Ascending aorta (tissue), 2 donors: Measurements from ENCODE around the gene IFT43. TPM values are rescaled to one million over a fixed set of nuclear protein-coding genes. Genes with fewer than 3 reads are reported as not detected.

ENCODE experiments used
- DNase-seq, 2 donors: peaks; one replicate each; pipeline ENCODE4 v3.0.0-alpha.2; 2019; ENCODE audit warnings: low spot score in 2 of 2
- H3K27ac ChIP-seq, 2 donors: fragments of 200-600 bp; sonication (generic); one replicate each; pipeline ENCODE4 v1.5.1; 2016 to 2017; ENCODE audit warnings: mild to moderate bottlenecking in 1 of 2
- H3K27me3 ChIP-seq: fragments of 200-600 bp; sonication (generic); one replicate; pipeline ENCODE4 v1.5.1; 2017
- H3K36me3 ChIP-seq, 2 donors: fragments of 200-600 bp; sonication (generic); one replicate each; pipeline ENCODE4 v1.5.1; 2016
- H3K4me1 ChIP-seq, 2 donors: fragments of 200-600 bp; sonication (generic); one replicate each; pipeline ENCODE4 v1.5.1; 2016 to 2017; ENCODE audit warnings: mild to moderate bottlenecking in 1 of 2
- H3K4me3 ChIP-seq, 2 donors: fragments of 200-600 bp; sonication (generic); one replicate each; pipeline ENCODE4 v1.5.1; 2016 to 2017; ENCODE audit warnings: mild to moderate bottlenecking in 1 of 2
- H3K9me3 ChIP-seq, 2 donors: fragments of 200-600 bp; sonication (generic); one replicate each; pipeline ENCODE4 v1.5.1; 2016
- CTCF ChIP-seq, 3 experiments: fragments of 200-600 bp in 2 of 3; fragments of 450-650 bp in 1 of 3; sonication (generic) in 2 of 3; IDR thresholded peaks; one replicate each; pipeline ENCODE4 v1.5.1; 2016 to 2019; ENCODE audit warnings: antibody characterized with exemption in 3 of 3, mild to moderate bottlenecking in 1 of 3, moderate library complexity in 1 of 3
- intact Hi-C: fragments of 100-400 bp; cut with DNase I; formaldehyde crosslinking; loops from one replicate; pipeline ENCODE4 v1.15.1; 2023
- total RNA-seq: library from RNA; depleted of rRNA; stranded (reverse); fragments of >200 nt; gene quantifications from one replicate; pipeline ENCODE4 v1.1.0, GENCODE V29; 2016

IFT43 gene
- total RNA-seq, 1 donor from 2014 or later = 84.0 TPM

DNA sequence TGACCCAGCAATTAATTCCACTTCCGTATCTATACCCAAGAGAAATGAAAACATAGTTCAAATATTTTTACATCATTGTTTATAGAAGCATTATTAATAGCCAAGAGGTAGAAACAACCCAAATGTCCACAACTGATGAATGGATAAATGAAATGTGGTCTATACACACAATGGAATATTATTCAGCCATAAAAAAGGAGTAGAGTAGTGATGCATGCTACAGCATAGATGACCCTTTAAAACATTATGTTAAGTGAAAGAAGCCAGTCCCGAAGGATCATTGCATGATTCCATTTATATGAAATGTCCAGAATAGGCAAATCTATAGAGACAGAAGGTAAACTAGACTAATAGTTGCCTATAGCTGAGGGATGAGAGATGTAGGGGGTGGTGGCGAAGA, 33.1 kb upstream of the IFT43 start:
- DNase-seq = no peak
- intact Hi-C loops = no loop called here

DNA sequence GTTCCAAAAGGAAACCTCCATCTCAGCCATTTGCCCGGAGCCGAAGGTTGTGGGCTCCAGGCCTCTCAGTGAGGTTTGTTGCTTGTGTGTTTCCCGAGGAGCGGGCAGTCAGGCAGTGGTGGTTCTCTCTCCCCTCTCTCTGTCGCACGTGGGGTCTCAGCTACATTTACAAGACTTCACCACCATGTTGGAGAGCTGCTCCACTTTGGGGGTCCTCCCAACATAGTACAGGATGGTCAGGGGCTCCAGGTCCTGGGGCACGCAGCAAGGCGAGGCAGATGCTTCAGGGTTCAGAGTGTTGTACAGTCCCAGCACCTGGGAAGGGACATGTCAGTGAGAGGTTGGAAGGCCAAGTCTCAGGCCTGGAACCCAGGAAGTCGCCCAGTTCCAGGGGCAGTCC, 26.5 kb upstream of the IFT43 start:
- no peak overlapping the region for H3K4me3 ChIP-seq
- no peaks in the 10 kb centered on the region for H3K4me1 ChIP-seq
- peaks cover 37 to 47% of the 10 kb centered on the region in 2 donors for H3K36me3 ChIP-seq
- H3K9me3 ChIP-seq = no peaks in the 10 kb centered on the region
- no peaks in the 10 kb centered on the region for H3K27me3 ChIP-seq
- intact Hi-C loops = no loop called here
- no peak for TF ChIP-seq CTCF (IDR thresholded peaks at IDR 0.05)
- no peak for DNase-seq
- no peak overlapping the region for H3K27ac ChIP-seq

More for the DNA sequence above, 33.1 kb upstream of the IFT43 start:
- TF ChIP-seq CTCF (IDR thresholded peaks at IDR 0.05) = no peak
- Histone ChIP-seq H3K9me3 (no peaks in the 10 kb centered on the region), H3K4me3 (no peak overlapping the region), H3K36me3 (no peaks in the 10 kb centered on the region), H3K4me1 (no peaks in the 10 kb centered on the region), H3K27me3 (no peaks in the 10 kb centered on the region), H3K27ac (no peak overlapping the region)

GRCh38 chr14:75960231-75960630, 25.3 kb upstream of the IFT43 start:
- no peak overlapping the region for H3K4me3 ChIP-seq
- no peak overlapping the region for H3K27ac ChIP-seq
- no peak for TF ChIP-seq CTCF (IDR thresholded peaks at IDR 0.05)
- no peaks in the 10 kb centered on the region for H3K4me1 ChIP-seq
- no peaks in the 10 kb centered on the region for H3K9me3 ChIP-seq
- DNase-seq = no peak
- peaks cover 44 to 57% of the 10 kb centered on the region in 2 donors for H3K36me3 ChIP-seq
- H3K27me3 ChIP-seq = no peaks in the 10 kb centered on the region
- intact Hi-C loops = no loop called here

- no peak overlapping the region for H3K4me3 ChIP-seq
- no peaks in the 10 kb centered on the region for H3K27me3 ChIP-seq
- no peaks in the 10 kb centered on the region for H3K4me1 ChIP-seq
- H3K9me3 ChIP-seq = no peaks in the 10 kb centered on the region
- intact Hi-C loops = no loop called here
- no peak for TF ChIP-seq CTCF (IDR thresholded peaks at IDR 0.05)
- no peak for DNase-seq
- peaks cover 50 to 70% of the 10 kb centered on the region in 2 donors for H3K36me3 ChIP-seq
- H3K27ac ChIP-seq = no peak overlapping the region
Observed at GRCh38 chr14:75961662-75962061, 23.9 kb upstream of the IFT43 start.

- peaks cover 30 to 58% of the 10 kb centered on the region in 2 donors for H3K36me3 ChIP-seq
- H3K4me1 ChIP-seq = peaks cover 0 to 3% of the 10 kb centered on the region in 2 donors
- H3K4me3 ChIP-seq = no peak overlapping the region
- no peak for TF ChIP-seq CTCF (IDR thresholded peaks at IDR 0.05)
- H3K27me3 ChIP-seq = no peaks in the 10 kb centered on the region
- intact Hi-C loops = no loop called here
- no peak for DNase-seq
- H3K9me3 ChIP-seq = no peaks in the 10 kb centered on the region
- H3K27ac ChIP-seq = no peak overlapping the region
Observed at GRCh38 chr14:75967866-75968265, 17.7 kb upstream of the IFT43 start.

GRCh38 chr14:75968456-75968855, 17.1 kb upstream of the IFT43 start:
- Histone ChIP-seq H3K27ac (peak overlapping the region; percentile 19 to 56), H3K4me1 (peaks cover 0 to 3% of the 10 kb centered on the region in 2 donors), H3K36me3 (peaks cover 24 to 52% of the 10 kb centered on the region in 2 donors), H3K9me3 (no peaks in the 10 kb centered on the region), H3K27me3 (no peaks in the 10 kb centered on the region), H3K4me3 (peak overlapping the region in 1 of 2 donors; percentile 17)
- intact Hi-C loops = no loop called here
- no peak for TF ChIP-seq CTCF (IDR thresholded peaks at IDR 0.05)
- no peak for DNase-seq
